DLD1 (cell line): ENCODE results near the gene ANOS1.

Experiments
- in situ Hi-C: cut with HindIII; loops from 2 replicates; pipeline ENCODE4 v1.10.0; 2017; ENCODE audit warnings: low sequenced_read_pairs

Gene ANOS1

GRCh38 chrX:8717354-8717753 lies 14.6 kb downstream of the ANOS1 start:
- in situ Hi-C loops, result no loop called here

GRCh38 chrX:8714164-8714563 lies 17.8 kb downstream of the ANOS1 start:
- in situ Hi-C loops, result no loop called here

- in situ Hi-C loops, result no loop called here
Observed at GRCh38 chrX:8711401-8711800, 20.5 kb downstream of the ANOS1 start.

GRCh38 chrX:8704184-8704583 lies 27.8 kb downstream of the ANOS1 start:
- in situ Hi-C loops, result no loop called here

GRCh38 chrX:8692871-8693270 lies 39.1 kb downstream of the ANOS1 start:
- in situ Hi-C loops, result no loop called here

GRCh38 chrX:8689473-8689872 lies 42.5 kb downstream of the ANOS1 start:
- in situ Hi-C loops, result no loop called here

GRCh38 chrX:8688776-8689175 lies 43.2 kb downstream of the ANOS1 start:
- in situ Hi-C loops, result no loop called here

GRCh38 chrX:8684201-8684965 lies 47.6 kb downstream of the ANOS1 start:
- in situ Hi-C loops, result no loop called here

- in situ Hi-C loops, result no loop called here
Observed at GRCh38 chrX:8683687-8684086, 48.2 kb downstream of the ANOS1 start.

- in situ Hi-C loops, result no loop called here
Observed at GRCh38 chrX:8679550-8679949, 52.4 kb downstream of the ANOS1 start.

- in situ Hi-C loops, result no loop called here
Observed at GRCh38 chrX:8675006-8675630, 56.8 kb downstream of the ANOS1 start.

GRCh38 chrX:8673201-8673600 lies 58.7 kb downstream of the ANOS1 start:
- in situ Hi-C loops, result no loop called here

GRCh38 chrX:8672176-8672575 lies 59.8 kb downstream of the ANOS1 start:
- in situ Hi-C loops, result no loop called here

- in situ Hi-C loops, result no loop called here
Observed at GRCh38 chrX:8668813-8669212, 63.1 kb downstream of the ANOS1 start.

GRCh38 chrX:8663325-8663724 lies 68.6 kb downstream of the ANOS1 start:
- in situ Hi-C loops, result no loop called here

GRCh38 chrX:8657883-8658282 lies 74.1 kb downstream of the ANOS1 start:
- in situ Hi-C loops, result no loop called here

- in situ Hi-C loops, result no loop called here
Observed at GRCh38 chrX:8653956-8654355, 78.0 kb downstream of the ANOS1 start.

- in situ Hi-C loops, result no loop called here
Observed at GRCh38 chrX:8649969-8650368, 82.0 kb downstream of the ANOS1 start.

GRCh38 chrX:8647176-8647575 lies 84.8 kb downstream of the ANOS1 start:
- in situ Hi-C loops, result no loop called here

- in situ Hi-C loops, result no loop called here
Observed at GRCh38 chrX:8639949-8640475, 91.9 kb downstream of the ANOS1 start.

GRCh38 chrX:8636497-8636896 lies 95.4 kb downstream of the ANOS1 start:
- in situ Hi-C loops, result no loop called here

- in situ Hi-C loops, result no loop called here
Observed at GRCh38 chrX:8635812-8636211, 96.1 kb downstream of the ANOS1 start.
